GM13977 (cell line): ENCODE data around the gene SMARCA2.
A peak's percentile ranks its signal among the peaks of the same experiment; 100 is the strongest.

ENCODE experiments used
- DNase-seq: peaks from one replicate; pipeline ENCODE4 v3.0.0; 2012; ENCODE audit warnings: low spot score
- CTCF ChIP-seq: IDR thresholded peaks from 2 replicates; pipeline ENCODE4 v1.5.1; 2012; ENCODE audit warnings: mild to moderate bottlenecking, control low read depth; ENCODE audit not compliant: insufficient read depth; ENCODE audit errors: extremely low read depth, missing control alignments
- in situ Hi-C: fragments of 300-500 bp; cut with MboI; formaldehyde crosslinking; loops from one replicate; pipeline ENCODE4 v1.12.0; 2022; ENCODE audit warnings: low sequenced_read_pairs, low pct_unique_long_range_greater_than_20kb, mixed read lengths, inconsistent platforms; ENCODE audit not compliant: unreplicated experiment

SMARCA2 gene

GRCh38 chr9:2128141-2128540, 113.0 kb downstream of the SMARCA2 start:
- in situ Hi-C loops, result no loop called here
- TF ChIP-seq CTCF, result no peak
- no peak for DNase-seq

- DNase-seq, result no peak
- TF ChIP-seq CTCF, result no peak
- in situ Hi-C loops, result no loop called here
Observed at GRCh38 chr9:2128618-2129017, 113.5 kb downstream of the SMARCA2 start.

- no peak for DNase-seq
- in situ Hi-C loops, result no loop called here
- no peak for TF ChIP-seq CTCF
Observed at GRCh38 chr9:2130941-2131340, 115.8 kb downstream of the SMARCA2 start.

- in situ Hi-C loops, result no loop called here
- DNase-seq, result no peak
- peak; percentile 58 for TF ChIP-seq CTCF
Observed at GRCh38 chr9:2132484-2133082, 117.4 kb downstream of the SMARCA2 start.

DNA sequence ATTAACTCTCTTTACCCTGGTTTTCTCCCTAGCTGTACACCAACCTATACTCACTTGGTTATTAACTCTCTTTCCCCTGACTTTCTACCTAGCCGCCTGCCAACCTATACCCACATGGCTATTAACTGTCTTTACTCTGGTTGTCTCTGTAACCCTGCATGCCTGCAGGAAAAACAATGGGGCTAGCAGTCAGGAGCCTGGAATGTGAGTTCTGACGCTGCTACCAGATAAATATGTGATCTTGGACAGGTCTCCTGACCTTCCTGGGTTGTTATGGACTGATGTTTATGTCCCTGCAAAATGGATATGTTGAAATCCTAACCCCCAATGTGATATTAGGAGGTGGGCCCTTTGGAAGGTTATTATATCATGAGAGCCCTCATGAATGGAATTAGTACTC, 119.2 kb downstream of the SMARCA2 start:
- no peak for DNase-seq
- in situ Hi-C loops, result no loop called here
- TF ChIP-seq CTCF, result no peak

- in situ Hi-C loops, result no loop called here
- no peak for TF ChIP-seq CTCF
- DNase-seq, result no peak
Observed at GRCh38 chr9:2138646-2139045, 123.5 kb downstream of the SMARCA2 start.
